GM19025 (cell line): ENCODE measurements around the gene SWAP70.
"Not testable (repeated sequence)": the region's sequence is repeated elsewhere in the genome, so short reads cannot be mapped to it uniquely, and the experiment has no call there.

Experiments used
- ATAC-seq: cut with Tn5 transposase; IDR thresholded peaks from one replicate; pipeline ENCODE4 v1.9.1; 2021; ENCODE audit warnings: mild to moderate bottlenecking, low read depth, moderate library complexity; ENCODE audit not compliant: unreplicated experiment

Gene SWAP70

DNA sequence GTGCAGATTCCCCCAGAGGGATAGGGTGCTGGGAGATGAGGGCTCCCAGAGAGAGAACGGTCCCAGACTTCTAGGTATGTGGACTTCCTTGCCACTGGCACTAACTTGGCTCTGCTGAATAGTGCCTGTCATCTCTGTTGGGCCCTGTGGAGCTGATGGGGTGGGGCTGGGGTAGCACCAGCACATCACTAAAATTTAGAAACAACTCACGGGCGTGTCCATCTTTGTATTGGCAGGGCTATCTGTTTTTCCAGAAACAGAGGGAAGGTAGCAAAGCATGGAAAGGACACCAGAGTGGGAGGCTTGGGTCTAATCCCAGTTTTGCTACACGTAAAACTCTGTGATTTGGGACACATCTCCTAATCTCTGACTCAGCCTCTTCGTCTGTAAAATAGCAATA is 25.8 kb downstream of the SWAP70 start:
- peak; percentile 3 for ATAC-seq

DNA sequence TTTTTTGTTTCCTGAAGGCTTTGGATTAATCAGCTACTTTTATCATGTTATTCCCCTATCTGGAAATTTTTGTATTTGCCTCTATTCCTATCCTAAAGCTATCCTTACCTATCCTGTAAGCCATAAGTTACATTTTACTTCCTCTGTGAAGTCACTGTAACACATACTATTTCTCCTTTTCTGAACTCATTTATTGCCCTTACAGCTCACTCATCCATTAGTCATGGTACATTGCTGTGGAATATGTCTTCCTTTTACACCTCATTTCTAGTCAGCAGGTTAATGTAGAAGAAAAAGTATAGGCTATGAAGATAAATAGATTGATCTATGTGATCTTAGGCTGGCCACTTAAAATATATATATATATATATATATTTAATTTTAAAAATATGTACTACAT is 28.0 kb downstream of the SWAP70 start:
- ATAC-seq: no peak

DNA sequence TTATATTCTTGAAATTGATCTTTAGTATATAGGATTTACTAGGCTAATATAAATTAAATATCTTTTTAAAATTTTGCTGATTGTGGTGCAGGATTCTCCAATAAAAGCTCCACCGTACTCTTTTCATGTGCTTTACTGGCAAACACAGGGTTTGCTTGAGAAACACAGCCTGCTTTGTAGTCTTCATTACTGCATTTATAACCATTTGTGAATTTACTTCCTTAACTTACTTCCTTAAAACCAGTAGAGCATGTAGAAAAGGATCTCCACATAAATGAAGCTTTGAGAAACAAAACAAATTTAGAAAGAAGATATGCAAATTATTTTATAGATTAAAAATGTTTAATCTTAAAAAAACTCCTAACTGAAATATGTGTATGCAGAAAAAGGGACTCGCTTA is 28.8 kb downstream of the SWAP70 start:
- no peak for ATAC-seq

DNA sequence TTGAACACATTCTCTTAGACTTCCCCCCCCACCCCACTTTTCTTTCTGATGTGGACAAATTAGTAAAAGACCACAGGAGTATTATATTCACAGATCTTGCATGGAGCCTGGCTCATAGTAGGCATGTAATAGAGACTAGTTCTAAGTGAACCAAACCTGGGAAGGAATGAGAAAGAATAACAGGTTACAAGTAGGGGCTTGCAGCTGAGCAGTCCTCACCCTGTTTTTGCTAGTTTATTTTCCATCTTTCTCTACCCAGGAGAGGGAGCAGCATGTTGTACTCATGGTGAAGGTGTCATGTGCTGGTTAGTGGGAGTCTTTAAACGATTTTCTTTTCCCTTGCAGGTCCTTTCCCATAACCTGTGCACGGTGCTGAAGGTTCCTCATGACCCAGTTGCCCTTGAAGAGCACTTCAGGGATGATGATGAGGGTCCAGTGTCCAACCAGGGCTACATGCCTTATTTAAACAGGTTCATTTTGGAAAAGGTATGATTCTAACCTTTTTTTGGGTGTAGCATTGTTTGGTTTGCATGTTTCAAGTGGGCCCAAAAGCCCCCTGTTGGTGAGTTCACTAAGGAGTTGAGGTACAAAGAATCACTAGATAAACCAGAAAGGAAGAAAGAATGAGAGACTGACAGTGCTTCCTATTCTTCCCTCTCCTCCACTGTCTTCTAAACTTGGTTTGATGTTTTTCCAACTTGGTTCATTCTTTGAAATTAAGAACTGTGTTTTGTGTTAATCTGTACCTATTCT is 30.1 kb downstream of the SWAP70 start:
- no peak for ATAC-seq

DNA sequence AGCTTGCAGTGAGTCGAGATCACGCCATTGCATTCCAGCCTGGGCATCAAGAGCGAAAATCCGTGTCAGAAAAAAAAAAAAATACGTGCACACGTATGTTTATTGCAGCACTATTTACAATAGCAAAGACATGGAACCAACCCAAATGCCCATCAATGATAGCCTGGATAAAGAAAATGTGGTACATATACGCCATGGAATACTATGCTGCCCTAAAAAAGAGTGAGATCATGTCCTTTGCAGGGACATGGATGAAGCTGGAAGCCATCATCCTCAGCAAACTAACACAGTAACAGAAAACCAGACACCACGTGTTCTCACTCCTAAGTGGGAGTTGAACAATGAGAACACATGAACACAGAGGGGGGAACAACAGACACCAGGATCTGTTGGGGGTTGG is 31.4 kb downstream of the SWAP70 start:
- ATAC-seq: not testable (repeated sequence)

DNA sequence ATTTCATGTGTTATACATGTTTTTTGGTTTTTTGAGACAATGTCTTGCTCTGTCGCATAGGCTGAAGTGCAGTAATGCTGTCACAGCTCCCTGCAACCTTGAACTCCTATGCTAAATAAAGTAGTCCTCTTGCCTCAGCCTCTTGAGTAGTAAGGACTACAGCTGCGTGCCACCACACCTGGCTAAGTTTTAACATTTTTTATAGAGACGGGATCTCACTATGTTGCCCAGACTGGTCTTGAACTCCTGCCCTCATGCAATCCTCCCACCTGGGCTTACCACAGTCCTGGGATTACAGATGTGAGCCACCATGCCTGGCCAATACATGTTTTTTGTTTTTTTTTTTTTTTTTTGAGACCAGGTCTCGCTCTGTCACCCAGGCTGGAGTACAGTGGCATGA is 33.9 kb downstream of the SWAP70 start:
- no peak for ATAC-seq

DNA sequence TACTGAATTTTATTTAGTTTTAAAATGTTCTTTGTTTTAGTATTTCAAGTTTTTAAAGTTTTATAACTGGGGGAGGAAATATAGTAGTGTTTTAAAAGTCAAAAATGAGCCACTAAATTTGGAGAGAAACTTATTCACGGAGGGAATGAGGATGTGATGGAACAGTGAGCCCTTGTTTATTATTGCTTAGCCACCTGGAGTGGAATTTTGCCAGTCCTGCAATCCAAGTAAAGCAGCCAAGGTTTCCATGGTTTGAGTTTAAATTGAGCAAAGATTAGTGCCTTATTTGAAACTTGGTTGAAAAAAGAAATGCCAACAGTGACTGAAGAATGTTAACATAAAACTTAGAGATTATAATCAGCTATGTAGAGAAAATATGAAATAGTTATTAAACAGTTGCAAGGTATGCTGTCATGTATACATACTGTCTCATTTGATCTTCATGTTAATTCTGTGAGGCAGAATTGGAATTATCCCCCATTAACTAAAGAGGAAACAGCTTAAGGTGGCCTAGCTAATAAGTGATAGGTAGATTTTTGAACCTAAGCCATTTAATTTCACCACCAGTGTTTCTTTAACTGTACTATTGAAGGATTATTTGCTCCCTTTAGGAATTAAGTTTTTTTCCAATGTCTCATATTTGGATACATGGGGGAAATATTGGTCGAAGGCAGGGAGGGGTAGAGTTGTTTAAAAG is 36.4 kb downstream of the SWAP70 start:
- no peak for ATAC-seq

DNA sequence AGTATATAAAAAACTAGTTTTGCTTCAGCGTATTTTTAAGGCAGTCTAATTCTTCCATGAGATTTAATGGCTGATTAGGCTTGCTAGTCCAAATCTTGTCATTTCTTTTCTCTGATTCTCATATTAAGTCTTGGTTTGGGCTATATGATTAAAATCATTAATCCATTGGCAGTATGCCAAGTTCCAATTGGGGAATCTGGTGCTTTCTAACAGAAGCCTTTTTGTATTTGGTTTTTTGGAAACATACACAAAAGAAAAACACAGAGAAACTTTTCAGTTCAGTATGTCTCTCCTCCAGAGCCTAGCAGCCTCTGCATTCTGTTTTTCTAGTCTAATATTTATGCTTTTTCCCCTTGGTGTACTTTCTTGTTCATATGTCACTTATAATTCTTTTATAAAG is 37.9 kb downstream of the SWAP70 start:
- ATAC-seq: no peak

DNA sequence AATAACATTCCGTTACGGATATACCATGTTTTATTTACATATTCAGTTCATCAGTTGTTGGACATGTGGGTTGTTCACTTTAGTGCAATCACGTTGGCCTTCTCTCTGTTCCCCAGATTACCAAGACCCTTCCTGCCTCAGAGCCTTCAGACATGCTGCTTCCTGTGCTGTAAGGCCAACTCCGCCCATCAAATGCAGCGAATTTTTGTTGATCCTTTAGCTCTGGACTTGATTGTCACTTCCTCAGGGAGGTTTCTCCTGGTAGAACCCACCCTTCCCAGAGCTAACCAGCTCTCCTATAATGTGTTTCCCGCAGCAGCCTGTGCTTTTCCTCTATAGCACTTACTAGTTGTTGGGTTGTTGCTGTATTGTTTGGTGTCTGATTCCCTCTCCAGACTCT is 39.4 kb downstream of the SWAP70 start:
- ATAC-seq: no peak

DNA sequence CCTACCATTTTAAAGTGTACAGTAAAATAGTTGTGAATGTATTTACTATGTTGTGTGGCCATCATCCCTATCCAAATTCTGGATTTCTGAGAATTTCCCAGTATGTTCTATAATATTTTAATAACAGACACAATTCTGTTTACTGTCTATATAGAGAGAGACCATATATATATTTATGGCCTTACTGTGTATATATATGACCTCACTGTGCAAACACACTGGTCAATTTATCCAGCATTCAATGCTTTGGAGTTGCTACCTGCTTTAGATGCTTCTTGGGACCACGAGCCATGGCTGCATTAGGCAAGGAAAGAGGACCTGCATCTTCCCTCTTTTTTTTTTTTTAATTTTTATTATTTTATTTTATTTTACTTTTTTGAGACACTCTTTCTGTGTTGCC is 40.2 kb downstream of the SWAP70 start:
- ATAC-seq: no peak

DNA sequence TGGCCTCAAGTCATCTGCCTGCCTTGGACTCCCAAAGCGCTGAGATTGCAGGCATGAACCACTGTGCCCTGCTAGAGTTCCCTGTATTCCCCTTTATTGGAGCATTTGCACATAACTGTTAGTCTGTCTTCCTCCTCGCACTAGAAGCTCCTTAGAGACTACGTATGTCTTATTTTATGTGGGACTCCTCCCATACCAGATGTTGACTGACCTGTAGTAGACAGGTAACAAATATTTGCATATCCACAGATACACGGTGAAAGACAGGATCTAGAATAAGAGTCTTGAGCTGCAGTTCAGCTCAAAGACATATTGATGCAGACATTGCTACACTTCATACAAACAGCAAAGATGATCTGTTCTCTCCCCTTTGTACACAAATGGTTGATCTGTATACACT is 40.7 kb downstream of the SWAP70 start:
- no peak for ATAC-seq

DNA sequence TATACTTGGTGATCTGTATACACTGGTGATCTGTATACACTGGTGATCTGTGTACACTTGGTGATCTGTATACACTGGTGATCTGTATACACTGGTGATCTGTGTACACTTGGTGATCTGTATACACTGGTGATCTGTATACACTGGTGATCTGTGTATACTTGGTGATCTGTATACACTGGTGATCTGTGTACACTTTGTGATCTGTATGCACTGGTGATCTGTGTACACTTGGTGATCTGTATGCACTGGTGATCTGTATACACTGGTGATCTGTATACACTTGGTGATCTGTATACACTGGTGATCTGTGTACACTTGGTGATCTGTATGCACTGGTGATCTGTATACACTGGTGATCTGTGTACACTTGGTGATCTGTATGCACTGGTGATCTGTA is 41.5 kb downstream of the SWAP70 start:
- not testable (repeated sequence) for ATAC-seq

DNA sequence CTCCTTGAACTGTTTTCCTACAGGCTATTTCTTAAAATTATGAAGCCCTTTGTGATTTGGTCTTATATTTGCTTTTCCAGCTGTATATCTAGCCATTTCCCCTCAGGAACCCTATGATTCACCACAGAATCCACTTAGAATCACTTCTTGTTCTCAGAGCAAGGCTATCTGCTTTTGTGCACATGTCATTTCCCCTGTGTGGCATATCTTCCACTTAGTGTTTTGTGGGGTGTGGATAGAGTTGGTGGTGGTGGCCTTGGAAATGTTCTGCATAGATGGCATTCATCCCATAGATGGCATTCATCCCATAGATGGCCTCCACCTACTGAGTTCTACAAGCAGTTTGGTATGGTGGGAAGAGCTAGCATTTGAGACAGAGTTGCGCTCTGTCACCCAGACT is 44.7 kb downstream of the SWAP70 start:
- ATAC-seq: no peak

DNA sequence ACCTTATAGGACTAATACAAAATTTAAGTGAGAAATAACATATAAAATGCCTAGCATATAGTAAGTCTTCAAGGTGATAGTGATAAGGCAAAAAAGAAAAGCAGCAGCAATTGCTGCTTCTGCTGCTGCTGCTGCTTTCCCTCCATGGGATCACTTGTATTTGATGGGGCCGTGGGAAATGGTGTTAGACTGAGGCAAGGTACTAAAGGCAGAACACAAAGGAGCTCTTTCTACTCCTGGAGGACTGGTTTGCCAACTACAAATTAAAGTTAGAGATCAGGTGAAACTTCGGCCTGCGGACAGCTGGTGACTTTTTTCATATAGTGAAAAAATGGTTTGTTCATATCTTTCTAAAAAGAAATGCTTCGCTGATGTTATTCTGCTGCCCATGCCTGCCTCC is 46.3 kb downstream of the SWAP70 start:
- ATAC-seq: no peak

DNA sequence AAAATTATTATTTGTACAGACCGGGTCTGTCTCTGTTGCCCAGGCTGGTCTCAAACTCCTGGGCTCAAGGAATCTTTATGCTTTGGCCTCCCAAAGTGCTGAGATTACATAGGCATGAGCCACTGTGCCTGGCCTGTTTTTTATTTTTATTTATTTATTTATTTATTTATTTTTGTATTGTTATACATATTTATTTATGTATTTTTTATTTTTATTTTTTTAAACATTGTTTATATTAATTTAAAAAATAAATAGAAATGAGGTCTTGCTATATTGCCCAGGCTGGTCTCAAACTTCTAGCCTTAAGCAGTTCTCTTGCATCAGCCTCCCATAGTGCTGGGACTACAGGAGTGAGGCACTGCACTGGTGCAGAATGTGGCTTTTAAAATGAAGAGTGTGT is 47.0 kb downstream of the SWAP70 start:
- ATAC-seq: no peak

DNA sequence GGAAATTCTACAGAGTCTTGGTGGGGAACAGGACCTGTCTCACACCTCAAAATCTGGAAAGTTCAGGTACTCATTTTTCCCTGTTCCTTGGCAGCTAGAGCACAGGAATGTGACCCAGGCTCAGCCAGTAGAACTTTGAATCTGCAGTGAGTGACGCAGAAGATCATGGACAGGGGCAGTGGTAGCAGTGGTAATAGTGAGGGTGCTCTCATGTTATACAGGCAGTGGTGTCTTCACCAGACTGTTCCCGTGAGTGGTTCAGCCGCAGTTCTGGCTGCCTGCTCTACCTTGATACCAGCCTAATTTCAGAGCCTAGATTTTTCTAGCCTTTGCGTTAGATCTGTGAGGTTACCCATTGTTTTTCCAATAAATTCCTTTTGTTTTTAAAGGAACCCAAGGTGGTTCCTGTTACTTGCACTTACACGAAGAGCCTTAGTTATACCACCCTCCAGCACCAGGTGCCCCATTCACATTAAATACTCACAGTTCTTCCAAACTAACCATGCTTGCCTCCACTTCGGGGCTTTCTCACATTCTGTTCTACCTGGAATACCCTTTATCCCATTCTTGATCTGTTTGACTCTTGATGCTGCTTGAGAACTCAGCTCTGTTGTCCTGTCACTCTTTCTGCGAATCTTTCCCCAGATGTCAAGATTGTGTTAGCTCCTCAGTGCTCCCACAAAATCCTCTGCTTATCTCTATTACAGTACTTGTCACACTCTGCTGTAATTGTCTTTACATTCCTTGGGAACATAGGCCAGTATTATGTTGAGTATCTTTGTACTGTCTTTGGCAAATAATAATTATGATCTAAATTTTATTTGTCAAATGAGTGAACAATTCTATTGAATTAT is 47.8 kb downstream of the SWAP70 start:
- ATAC-seq: no peak

DNA sequence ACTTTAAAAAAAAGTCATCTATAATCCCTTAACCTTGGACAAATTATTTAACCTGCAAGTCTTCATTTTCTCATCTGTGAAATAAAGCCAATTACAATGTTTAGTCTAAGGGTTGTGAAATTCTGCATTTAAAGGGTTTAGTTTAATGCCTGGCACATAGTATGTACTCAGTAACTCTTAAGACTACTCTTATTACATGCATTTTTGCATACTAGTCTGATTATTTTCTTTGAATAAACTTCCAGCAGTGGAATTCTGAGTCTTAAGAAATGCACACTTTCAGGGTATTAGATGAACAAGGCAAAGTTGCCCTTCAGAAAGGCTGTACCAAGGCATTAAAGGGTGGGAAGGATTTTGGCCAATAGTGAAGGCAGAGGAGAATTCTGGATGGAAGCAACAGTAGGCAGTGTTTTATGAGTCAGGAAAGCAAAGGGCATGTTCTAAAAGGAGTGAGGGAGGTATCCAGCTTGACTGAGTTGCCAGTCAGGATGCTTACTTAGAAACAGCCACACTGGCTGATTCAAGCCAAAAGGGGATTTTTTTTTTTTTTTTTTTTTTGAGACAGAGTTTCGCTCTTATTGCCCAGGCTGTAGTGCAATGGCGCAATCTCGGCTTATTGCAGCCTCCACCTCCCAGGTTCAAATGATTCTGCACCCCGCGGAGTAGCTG is 50.5 kb downstream of the SWAP70 start:
- ATAC-seq: no peak

DNA sequence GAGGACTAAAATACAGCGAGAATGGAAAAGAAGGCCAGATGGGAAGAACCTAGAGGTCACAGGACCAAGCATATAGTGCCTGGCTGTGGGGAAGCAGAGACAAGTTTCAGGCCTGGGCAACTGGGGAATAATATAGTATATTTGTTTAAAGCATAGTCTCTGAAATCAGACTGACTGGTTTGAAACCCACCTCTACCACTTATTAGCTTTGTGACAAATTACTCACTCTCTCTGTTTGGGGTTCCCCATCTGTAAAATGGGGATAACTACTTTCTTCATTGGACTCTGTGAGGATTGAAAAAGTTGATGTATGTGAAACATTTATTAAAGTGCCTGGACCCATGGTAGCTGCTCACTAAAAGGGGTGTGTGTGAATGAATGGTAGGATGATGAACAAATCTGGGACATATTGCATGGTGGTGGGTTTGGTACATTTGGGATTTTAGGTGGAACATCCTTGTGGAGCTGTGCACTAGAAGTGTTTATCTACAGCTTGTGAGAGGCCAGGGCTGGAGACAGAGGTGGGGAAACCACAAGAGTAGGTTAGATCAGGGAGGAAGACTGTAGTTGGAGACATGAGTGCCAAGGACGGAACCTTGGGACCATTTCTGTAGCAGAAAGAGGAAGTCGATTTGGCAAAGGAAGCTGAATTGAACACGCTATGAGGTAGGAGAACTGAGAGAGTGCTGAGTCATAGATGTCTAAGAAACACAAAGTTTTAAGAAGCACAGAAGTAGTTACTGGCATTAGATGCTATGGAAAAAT is 52.6 kb downstream of the SWAP70 start:
- ATAC-seq: peak; percentile 60

DNA sequence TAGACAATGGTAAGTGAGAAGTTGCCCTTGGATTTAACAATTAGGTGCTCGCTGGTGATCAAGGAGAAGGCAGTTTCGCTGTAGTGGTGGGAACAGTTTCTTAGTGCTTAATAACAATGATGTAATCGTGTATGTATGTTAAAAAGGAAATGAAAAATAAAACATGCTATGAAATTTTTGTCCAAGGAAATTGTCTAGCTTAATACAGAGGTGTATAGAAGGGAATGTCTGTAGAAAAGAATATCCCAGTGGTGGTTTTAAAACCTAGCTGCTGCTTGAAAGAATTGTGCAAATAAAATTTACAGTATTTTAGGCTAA is 53.1 kb downstream of the SWAP70 start:
- no peak for ATAC-seq

DNA sequence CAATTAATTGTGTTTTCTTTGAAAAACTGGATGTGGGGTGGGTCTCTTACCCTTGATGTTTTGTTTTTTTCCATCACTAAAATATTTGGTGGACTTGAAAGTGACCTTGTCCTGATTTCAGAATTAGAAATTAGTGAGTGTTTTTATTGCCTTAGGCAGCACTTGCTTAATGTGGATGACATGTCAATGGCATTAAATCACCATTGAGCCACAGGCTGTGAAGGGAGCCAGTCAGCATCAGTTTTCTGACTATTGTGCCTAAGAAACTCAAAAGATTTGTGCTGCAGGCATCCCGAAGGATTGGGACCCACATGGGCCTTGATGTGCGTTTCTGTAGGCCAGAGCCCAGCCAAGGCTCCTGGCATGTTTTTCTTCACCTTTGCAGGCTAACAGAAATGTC is 53.8 kb downstream of the SWAP70 start:
- ATAC-seq: no peak
